ENCODE data around the gene ANKRD22.

DNA sequence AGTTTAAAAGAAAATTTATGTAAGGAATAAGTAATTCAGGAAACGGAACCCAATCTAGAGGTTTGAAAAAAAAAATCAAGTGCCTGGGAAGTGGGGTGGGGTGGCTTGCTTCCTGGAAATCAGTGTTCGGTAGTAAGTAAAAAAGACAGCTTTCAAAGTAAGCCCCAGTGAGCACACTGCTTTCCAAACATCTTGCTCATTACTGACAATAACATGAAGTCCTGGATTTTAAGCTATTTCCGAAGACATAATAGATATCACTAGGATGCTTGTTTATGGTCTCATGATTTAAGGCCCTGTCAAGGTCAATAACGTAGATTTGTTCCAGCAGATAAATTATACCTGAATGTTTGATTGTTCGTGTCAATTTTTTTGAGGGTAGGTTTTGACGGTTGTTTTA, 29.7 kb upstream of the ANKRD22 start:
- TF ChIP-seq, protein P1, sequence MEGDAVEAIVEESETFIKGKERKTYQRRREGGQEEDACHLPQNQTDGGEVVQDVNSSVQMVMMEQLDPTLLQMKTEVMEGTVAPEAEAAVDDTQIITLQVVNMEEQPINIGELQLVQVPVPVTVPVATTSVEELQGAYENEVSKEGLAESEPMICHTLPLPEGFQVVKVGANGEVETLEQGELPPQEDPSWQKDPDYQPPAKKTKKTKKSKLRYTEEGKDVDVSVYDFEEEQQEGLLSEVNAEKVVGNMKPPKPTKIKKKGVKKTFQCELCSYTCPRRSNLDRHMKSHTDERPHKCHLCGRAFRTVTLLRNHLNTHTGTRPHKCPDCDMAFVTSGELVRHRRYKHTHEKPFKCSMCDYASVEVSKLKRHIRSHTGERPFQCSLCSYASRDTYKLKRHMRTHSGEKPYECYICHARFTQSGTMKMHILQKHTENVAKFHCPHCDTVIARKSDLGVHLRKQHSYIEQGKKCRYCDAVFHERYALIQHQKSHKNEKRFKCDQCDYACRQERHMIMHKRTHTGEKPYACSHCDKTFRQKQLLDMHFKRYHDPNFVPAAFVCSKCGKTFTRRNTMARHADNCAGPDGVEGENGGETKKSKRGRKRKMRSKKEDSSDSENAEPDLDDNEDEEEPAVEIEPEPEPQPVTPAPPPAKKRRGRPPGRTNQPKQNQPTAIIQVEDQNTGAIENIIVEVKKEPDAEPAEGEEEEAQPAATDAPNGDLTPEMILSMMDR (IDR thresholded peaks at IDR 0.05), result no peak
- TF ChIP-seq POLR2AphosphoS5 (IDR thresholded peaks at IDR 0.05), result peak in 1 of 4 donors; percentile 22

Measured in sigmoid colon (tissue), 4 donors.